Skeletal muscle satellite cell (primary cell): ENCODE data around the gene SPON1.

Experiments
- H3K27me3 ChIP-seq: 2 replicates; pipeline ENCODE4 v1.7.0; 2013; ENCODE audit warnings: low read length; ENCODE audit not compliant: control insufficient read depth, insufficient read depth
- H3K36me3 ChIP-seq: 2 replicates; pipeline ENCODE4 v1.7.0; 2013; ENCODE audit warnings: mild to moderate bottlenecking, control low read depth, low read length; ENCODE audit not compliant: insufficient read depth
- H3K4me1 ChIP-seq: 2 replicates; pipeline ENCODE4 v1.7.0; 2013; ENCODE audit warnings: low read length; ENCODE audit not compliant: control insufficient read depth, insufficient read depth
- H3K4me2 ChIP-seq: 2 replicates; pipeline ENCODE4 v1.7.0; 2013; ENCODE audit warnings: mild to moderate bottlenecking, low read length
- H3K4me3 ChIP-seq: 2 replicates; pipeline ENCODE4 v1.7.0; 2013; ENCODE audit warnings: low read length
- H3K9ac ChIP-seq: 2 replicates; pipeline ENCODE4 v1.7.0; 2013; ENCODE audit warnings: mild to moderate bottlenecking, low read depth, low read length, moderate library complexity
- H3K9me3 ChIP-seq: replicated peaks from 2 replicates; pipeline ENCODE4 v1.7.0; 2013; ENCODE audit warnings: mild to moderate bottlenecking, control low read depth, low read length

Gene SPON1

DNA sequence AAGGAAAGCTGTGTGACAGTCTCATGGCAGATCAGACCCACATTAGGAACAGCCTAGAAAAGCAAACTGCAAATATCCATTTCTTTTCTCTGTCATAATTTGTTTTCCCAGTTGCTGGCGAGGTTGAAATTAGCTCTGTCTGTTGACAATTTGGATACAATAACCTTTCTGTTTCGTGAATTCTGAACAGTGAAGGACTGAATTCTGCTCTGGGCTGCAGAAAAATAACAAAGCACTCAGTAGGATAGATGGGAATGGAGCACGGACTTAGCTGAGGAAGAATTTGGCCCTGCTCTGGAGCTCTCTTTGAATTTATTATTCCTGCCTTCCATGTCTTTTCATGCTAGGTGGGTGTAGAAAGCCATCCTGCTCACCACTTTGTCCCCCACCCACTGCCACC lies 256.2 kb downstream of the SPON1 start:
- no peak overlapping the region for H3K9ac ChIP-seq
- H3K36me3 ChIP-seq: no peaks in the 10 kb centered on the region

DNA sequence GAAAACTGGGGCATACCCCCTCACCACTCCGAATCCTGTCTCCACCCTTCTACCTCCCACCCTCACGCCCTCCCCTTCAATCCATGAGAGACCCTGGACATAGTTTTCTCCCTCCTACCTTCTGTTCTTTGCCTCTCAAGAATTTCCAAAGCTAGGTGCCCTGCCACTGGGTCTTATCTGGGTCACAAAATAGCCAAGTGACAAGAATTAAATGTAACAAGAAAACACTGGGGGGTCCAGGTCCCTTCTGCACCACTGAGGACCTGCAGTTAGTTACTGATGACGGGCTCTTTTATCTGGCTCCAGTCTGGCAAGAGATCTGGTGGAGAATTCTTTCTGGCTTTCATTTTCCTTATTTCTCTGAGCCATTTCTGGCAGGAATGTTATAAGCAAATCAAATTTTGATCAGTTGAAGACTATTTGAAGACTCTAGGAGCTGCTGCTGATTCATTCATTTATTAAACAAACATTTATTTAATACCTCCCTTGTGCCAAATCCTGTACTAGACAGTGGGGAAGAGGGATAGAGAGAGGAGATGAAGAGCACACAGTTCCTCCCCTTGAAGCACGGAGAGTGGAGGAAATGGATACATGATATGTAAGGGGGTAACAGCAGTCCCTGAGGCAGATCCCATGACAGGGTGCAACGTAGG lies 261.2 kb downstream of the SPON1 start:
- Histone ChIP-seq H3K4me2 (no peak overlapping the region), H3K27me3 (peaks cover 10% of the 10 kb centered on the region), H3K4me3 (no peak overlapping the region), H3K36me3 (no peaks in the 10 kb centered on the region), H3K9ac (no peak overlapping the region), H3K9me3 (no peaks in the 10 kb centered on the region), H3K4me1 (no peaks in the 10 kb centered on the region)

More for the DNA sequence above, 256.2 kb downstream of the SPON1 start:
- Histone ChIP-seq H3K4me2 (no peak overlapping the region), H3K4me3 (no peak overlapping the region), H3K27me3 (peaks cover 25% of the 10 kb centered on the region), H3K4me1 (no peaks in the 10 kb centered on the region), H3K9me3 (no peaks in the 10 kb centered on the region)

DNA sequence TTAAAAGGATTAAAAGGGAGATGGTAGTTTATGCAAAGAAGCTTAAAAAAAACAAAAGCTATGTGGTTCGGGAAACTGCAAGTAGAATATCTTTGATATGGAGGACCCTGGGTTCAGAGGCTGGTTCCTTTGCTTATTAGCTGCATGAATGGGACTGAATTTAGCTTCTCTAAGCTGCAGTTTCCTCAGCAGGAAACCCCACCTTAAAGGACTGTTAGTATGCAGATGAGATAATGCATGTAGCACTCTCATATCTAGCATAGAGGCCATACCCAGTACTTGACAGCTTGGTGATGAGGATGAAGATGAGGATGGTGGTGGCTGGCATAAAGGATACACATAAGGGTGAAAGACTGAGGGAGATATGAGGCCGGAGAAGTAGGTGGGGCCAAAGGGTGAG lies 261.9 kb downstream of the SPON1 start:
- no peaks in the 10 kb centered on the region for H3K36me3 ChIP-seq
- no peaks in the 10 kb centered on the region for H3K9me3 ChIP-seq
- no peaks in the 10 kb centered on the region for H3K4me1 ChIP-seq
- H3K4me3 ChIP-seq: no peak overlapping the region
- H3K27me3 ChIP-seq: peaks cover 9% of the 10 kb centered on the region
- no peak overlapping the region for H3K9ac ChIP-seq
- no peak overlapping the region for H3K4me2 ChIP-seq

DNA sequence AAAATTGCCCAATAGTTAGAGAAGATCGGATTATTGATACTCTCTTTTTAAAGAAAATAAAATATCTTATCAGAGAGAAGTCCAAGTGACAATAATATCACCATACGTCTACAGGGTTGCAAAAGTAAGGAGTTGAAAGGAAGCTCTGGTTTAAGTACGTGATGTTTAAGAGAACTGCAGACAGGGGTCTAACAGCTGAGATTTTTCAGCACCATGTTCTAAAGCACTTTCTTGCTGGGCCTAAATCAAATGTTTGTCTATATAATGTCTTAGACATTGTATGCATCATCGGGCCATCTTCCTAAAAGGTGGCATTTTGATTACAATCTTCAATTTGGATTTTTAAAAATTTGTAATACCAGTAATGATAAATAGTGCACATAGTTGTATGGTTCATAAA lies 263.1 kb downstream of the SPON1 start:
- Histone ChIP-seq H3K9ac (no peak overlapping the region), H3K9me3 (no peaks in the 10 kb centered on the region), H3K27me3 (peaks cover 14% of the 10 kb centered on the region), H3K4me2 (no peak overlapping the region), H3K36me3 (no peaks in the 10 kb centered on the region), H3K4me3 (no peak overlapping the region), H3K4me1 (no peaks in the 10 kb centered on the region)

DNA sequence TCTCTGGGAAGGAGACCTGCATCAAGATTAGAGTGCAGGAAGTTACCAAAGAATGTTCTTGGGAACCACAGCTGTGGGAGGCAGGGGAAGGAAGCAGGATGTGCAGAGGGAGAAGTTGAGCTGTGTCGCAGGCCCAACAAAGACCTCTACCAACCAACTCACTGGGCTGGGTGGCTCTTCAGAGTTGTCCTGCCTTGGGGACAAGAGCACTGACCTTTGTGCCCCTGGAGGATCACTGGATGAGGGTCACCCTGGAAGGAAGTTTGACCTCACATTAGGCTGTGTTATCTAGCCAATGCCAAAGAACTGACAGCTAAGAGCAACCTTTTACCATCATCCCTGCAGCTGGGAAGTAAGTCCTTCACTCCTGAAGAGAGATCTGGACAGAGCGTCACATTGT lies 265.8 kb downstream of the SPON1 start:
- no peak overlapping the region for H3K4me2 ChIP-seq
- H3K27me3 ChIP-seq: peaks cover 28% of the 10 kb centered on the region
- no peaks in the 10 kb centered on the region for H3K36me3 ChIP-seq
- no peak overlapping the region for H3K4me3 ChIP-seq
- no peak overlapping the region for H3K9ac ChIP-seq
- no peaks in the 10 kb centered on the region for H3K9me3 ChIP-seq
- no peaks in the 10 kb centered on the region for H3K4me1 ChIP-seq

DNA sequence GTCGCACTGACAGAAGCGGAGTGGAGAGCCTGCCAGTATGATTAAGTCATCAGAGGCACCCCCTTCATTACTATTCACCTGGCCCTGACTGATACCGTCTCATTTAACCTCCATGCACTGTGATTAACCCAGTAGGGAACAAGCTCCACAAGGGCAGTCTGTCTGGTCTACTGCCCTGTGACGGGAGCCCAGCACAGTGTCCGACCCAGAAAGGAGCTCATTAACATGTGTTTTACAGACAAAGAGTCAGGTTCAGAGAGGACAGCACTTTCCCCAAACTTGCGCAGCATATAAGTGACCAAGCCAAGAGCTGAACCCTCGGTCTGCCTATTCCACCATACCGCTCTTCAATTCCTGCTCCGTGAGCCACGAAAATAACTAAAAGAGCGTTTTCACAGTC lies 266.9 kb downstream of the SPON1 start:
- no peaks in the 10 kb centered on the region for H3K9me3 ChIP-seq
- H3K4me3 ChIP-seq: no peak overlapping the region
- no peak overlapping the region for H3K4me2 ChIP-seq
- no peak overlapping the region for H3K9ac ChIP-seq
- no peaks in the 10 kb centered on the region for H3K36me3 ChIP-seq
- no peaks in the 10 kb centered on the region for H3K4me1 ChIP-seq
- peaks cover 33% of the 10 kb centered on the region for H3K27me3 ChIP-seq

DNA sequence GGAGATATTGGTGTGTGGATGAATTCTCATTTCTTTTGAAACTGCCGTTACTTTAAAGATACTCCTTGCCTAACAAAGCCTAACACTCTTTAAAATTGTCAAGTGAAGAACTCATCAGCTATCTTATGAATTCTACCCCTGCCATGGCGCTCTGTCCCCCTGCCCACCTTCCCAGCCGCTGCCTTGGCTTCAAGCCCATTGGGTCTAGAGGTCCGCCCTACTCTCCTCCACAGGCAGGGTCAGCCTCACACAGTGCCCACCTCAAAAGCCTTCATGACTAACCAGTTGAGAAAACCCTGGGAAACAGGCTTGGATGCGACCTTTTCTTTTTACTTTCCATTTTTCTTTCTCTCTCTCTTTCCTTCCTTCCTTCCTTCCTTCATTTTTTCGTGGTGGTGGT lies 267.9 kb downstream of the SPON1 start:
- Histone ChIP-seq H3K4me1 (no peaks in the 10 kb centered on the region), H3K9me3 (no peaks in the 10 kb centered on the region), H3K27me3 (peaks cover 39% of the 10 kb centered on the region), H3K36me3 (no peaks in the 10 kb centered on the region), H3K9ac (no peak overlapping the region), H3K4me3 (no peak overlapping the region), H3K4me2 (no peak overlapping the region)

DNA sequence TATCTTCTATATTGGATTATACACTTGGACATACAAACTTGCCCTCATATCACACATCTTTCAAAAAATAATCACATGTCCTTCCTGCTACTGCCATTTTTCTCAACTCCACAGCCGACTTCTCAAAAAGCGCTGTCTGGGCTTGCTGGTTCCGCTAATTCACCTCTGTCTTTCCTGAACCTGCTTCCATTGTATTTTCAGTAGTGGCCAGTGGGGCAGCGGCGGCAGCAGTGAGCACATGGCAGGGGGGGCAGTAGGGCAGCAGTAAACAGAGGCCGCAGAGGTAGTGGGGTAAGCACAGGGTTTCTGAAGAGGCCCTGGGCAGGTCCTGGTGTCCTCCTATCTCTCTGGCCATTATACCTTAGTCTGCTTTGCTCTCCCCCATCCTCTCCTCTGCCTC lies 270.1 kb downstream of the SPON1 start:
- H3K4me1 ChIP-seq: no peaks in the 10 kb centered on the region

DNA sequence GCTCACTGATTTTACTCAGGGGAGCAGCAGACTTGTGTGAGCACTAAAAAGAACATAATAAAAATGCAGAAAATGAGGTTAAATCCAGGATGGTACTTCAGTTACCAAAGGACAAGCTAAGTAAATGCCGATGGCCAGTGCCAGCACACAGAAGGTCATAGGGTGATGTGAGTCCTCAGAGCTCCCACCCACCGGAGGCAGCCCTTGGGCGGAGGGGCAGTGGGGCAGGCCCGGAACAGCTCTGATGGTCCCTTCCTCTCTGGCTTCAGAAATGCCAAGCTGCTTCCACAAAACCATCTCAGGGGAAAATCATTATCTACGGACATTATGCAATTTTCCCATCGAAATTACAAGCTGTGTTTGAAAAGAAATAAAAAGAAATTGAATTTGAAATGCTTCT lies 271.9 kb downstream of the SPON1 start:
- H3K36me3 ChIP-seq: no peaks in the 10 kb centered on the region
- no peaks in the 10 kb centered on the region for H3K9me3 ChIP-seq
- H3K9ac ChIP-seq: no peak overlapping the region
- H3K4me2 ChIP-seq: no peak overlapping the region
- peaks cover 68% of the 10 kb centered on the region for H3K27me3 ChIP-seq
- H3K4me1 ChIP-seq: no peaks in the 10 kb centered on the region
- no peak overlapping the region for H3K4me3 ChIP-seq

More for the DNA sequence above, 270.1 kb downstream of the SPON1 start:
- H3K9ac ChIP-seq: no peak overlapping the region
- H3K4me3 ChIP-seq: no peak overlapping the region
- no peak overlapping the region for H3K4me2 ChIP-seq
- no peaks in the 10 kb centered on the region for H3K9me3 ChIP-seq
- peaks cover 59% of the 10 kb centered on the region for H3K27me3 ChIP-seq
- H3K36me3 ChIP-seq: no peaks in the 10 kb centered on the region

DNA sequence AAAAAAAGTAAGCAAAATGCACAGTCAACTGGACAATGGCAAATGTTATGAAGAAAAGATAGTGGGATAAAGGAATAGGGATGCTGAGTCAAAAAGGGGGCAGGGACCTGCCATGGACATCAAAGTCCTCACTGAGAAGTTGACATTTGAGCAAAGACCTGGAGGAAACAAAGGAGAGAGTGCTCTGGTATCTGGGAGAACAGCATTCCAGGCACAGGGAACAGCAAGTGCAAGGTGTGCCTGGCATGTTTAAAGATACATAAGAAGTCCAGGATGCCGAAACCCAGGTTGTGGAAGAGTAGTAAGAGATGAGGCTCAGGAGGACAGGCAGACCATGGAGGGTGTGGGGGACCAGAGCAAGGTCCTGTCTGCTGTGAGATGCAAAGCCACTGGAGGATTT lies 273.2 kb downstream of the SPON1 start:
- Histone ChIP-seq H3K36me3 (no peaks in the 10 kb centered on the region), H3K4me1 (no peaks in the 10 kb centered on the region), H3K27me3 (peaks cover 66% of the 10 kb centered on the region), H3K4me3 (no peak overlapping the region), H3K9me3 (no peaks in the 10 kb centered on the region), H3K4me2 (no peak overlapping the region), H3K9ac (no peak overlapping the region)

DNA sequence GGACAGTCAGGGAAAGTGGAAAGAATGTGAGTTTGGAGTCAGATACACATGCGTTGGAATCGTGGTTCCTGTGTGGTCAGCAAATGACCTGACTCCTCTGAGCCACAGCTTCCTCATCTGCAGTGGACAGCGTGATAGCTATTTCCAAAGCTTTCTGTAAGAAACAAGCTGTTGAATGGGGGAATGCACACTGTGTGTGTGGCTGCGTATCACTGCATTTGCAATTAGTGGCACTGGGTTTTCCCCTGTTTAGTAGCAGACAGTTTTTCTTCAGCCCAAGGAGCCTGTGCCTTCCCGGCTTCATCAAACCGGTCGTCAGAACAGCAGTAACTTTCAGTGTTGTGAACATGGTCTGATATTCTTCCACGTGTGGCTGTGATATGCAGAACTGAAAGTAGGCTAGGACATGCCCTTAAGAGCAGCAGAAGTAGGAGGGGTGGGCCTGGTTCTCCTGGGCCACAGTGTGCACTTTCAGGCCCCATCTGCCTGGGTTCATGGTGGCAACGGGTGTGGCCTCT lies 275.0 kb downstream of the SPON1 start:
- no peaks in the 10 kb centered on the region for H3K9me3 ChIP-seq
- no peak overlapping the region for H3K4me3 ChIP-seq
- no peaks in the 10 kb centered on the region for H3K4me1 ChIP-seq
- no peak overlapping the region for H3K9ac ChIP-seq
- no peaks in the 10 kb centered on the region for H3K36me3 ChIP-seq
- H3K4me2 ChIP-seq: no peak overlapping the region
- peaks cover 57% of the 10 kb centered on the region for H3K27me3 ChIP-seq

DNA sequence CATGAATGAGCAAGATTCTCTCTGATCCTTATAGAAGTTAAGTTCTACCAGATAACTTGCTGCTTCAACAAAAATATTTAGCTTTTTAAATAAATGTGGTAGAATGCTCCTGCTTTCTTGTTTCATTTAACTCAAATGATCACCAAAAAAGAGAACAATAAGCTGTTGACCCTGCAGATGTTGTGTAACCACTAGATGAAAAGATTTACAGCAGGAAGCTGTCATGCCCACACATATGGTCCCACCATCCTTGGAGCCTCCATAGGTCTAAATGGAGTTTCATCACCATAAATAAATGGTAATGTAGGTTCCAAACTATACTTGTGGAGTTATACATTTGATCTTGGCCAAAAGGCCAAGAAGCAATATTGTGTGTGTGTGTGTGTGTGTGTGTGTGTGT lies 277.7 kb downstream of the SPON1 start:
- H3K27me3 ChIP-seq: peaks cover 56% of the 10 kb centered on the region
- H3K9ac ChIP-seq: no peak overlapping the region
- H3K36me3 ChIP-seq: no peaks in the 10 kb centered on the region
- H3K4me3 ChIP-seq: no peak overlapping the region
- H3K4me2 ChIP-seq: no peak overlapping the region
- no peaks in the 10 kb centered on the region for H3K4me1 ChIP-seq
- H3K9me3 ChIP-seq: no peaks in the 10 kb centered on the region
